Measurements from ENCODE around the gene ZBTB11.

- no peak for TF ChIP-seq TAF1 (IDR thresholded peaks at IDR 0.05; ENCODE audit: borderline replicate concordance, insufficient read depth, low read length)
- no peak for TF ChIP-seq POLR2AphosphoS5 (IDR thresholded peaks at IDR 0.05; ENCODE audit: low read depth, low read length)
- no peak for TF ChIP-seq REST (IDR thresholded peaks at IDR 0.05; ENCODE audit: insufficient read depth in 1 of 2, low read depth in 2 of 2, low read length in 2 of 2)
- TF ChIP-seq FOXP2 (optimal IDR thresholded peaks at IDR 0.05; ENCODE audit: borderline replicate concordance, extremely low read depth, extremely low read length, insufficient read depth): no peak
- TF ChIP-seq SIN3A (IDR thresholded peaks at IDR 0.05; ENCODE audit: borderline replicate concordance, insufficient read depth, low read length): no peak
These were observed 10.4 kb upstream of the ZBTB11 start for GRCh38 chr3:101687142-101687931.

All from PFSK-1 (cell line).